Measurements from ENCODE around the gene BAHCC1. TPM values are rescaled to one million over a fixed set of nuclear protein-coding genes. Genes with fewer than 3 reads are reported as not detected.
A peak's percentile ranks its signal among the peaks of the same experiment; 100 is the strongest.

The BAHCC1 gene
- total and polyA plus RNA-seq, 9 of the 15 experiments (the other 6 are each of a cell fraction or from before 2014, with no cell fraction given), result 0.14 to 26.9 (median 5.0) TPM

- no peak for FAIRE-seq
- Histone ChIP-seq H3K4me3 (no peak overlapping the region), H3K27me3 (ENCODE audit: control insufficient read depth in 2 of 2, insufficient read depth in 2 of 2, low read length in 2 of 2) (no peaks in the 10 kb centered on the region; a peak in 1 of 5 replicates), H3K27ac (ENCODE audit: extremely low read depth, low read depth, low read length) (no peak overlapping the region), H3K79me2 (ENCODE audit: control insufficient read depth, insufficient read depth, low read length) (no peaks in the 10 kb centered on the region; the same call in 2 of the 3 replicates), H3K9ac (ENCODE audit: insufficient read depth in 1 of 2, low read depth in 2 of 2, low read length in 2 of 2) (peak overlapping the region in 1 of 2 experiments; percentile 33; a peak in 1 of 4 replicates), H3K4me1 (replicated peaks in 1 of 2; ENCODE audit: control insufficient read depth in 2 of 2, insufficient read depth in 2 of 2, low read length in 2 of 2) (peaks cover 2 to 85% of the 10 kb centered on the region in 2 experiments; a peak in 4 of 5 replicates), H3K36me3 (ENCODE audit: control insufficient read depth, insufficient read depth, low read length) (no peaks in the 10 kb centered on the region; the same call in 2 of the 3 replicates), H2AFZ (ENCODE audit: low read depth, low read length) (no peak overlapping the region), H3K9me1 (ENCODE audit: control insufficient read depth, insufficient read depth, low read length) (no peaks in the 10 kb centered on the region), H3K4me2 (ENCODE audit: insufficient read depth, low read length) (no peak overlapping the region), H3K9me3 (replicated peaks; ENCODE audit: control insufficient read depth, insufficient read depth, low read depth, low read length) (no peaks in the 10 kb centered on the region), H4K20me1 (replicated peaks; ENCODE audit: control insufficient read depth, insufficient read depth, low read length) (no peaks in the 10 kb centered on the region)
- ChIA-PET CTCF (ENCODE audit: low intra/inter-chr PET ratio) (no interaction called here), POLR2A (interaction anchor here (0.6 to 1.8 kb wide), 4 partner anchors 10 to 90 kb away, joined by 3 to 6 read pairs (median 4); no protein-coding TSS in a partner anchor)
- WGBS (ENCODE audit: insufficient coverage, low coverage, missing lambda C conversion rate), result 61% methylated on average over 11 of the region's 14 CpGs
- TF ChIP-seq LEF1 (IDR thresholded peaks at IDR 0.05) (no peak), RBFOX2 (IDR thresholded peaks at IDR 0.05; ENCODE audit: low read depth, low read length) (peak; percentile 1; the same call in 1 of the 2 replicates), PRDM10 (IDR thresholded peaks at IDR 0.05; ENCODE audit: partially characterized antibody) (peak; percentile 39), RBM22 (IDR thresholded peaks at IDR 0.05; ENCODE audit: low read depth, low read length, poor library complexity, severe bottlenecking) (peak; percentile 5)
- no TSS peak for BruUV-seq (replicated peaks)
- no peak for DNase-seq (ENCODE audit: extremely low read depth in 1 of 4, low spot score in 3 of 4)
- ATAC-seq, result no peak; the same call in 2 of the 3 replicates
- intact Hi-C loops (cut with micrococcal nuclease), result no loop called here
- in situ Hi-C loops (cut with MboI), result no loop called here
These were observed 23.6 kb downstream of the BAHCC1 start for GRCh38 chr17:81418710-81419318.
